Activated T-cell treated with anti-CD3 and anti-CD28 coated beads, Interleukin-2, amount 50 U/mL, for 24 hours (primary cell): Measurements from ENCODE around the gene CTSH.
A peak's percentile ranks its signal among the peaks of the same experiment; 100 is the strongest.

Experiments
- DNase-seq: peaks from one replicate; pipeline ENCODE4 v3.0.0-alpha.2; 2020
- H3K27ac Mint-ChIP-seq: 2 replicates; pipeline ENCODE4 v1.8.0; 2020; ENCODE audit warnings: mild to moderate bottlenecking, mixed read lengths
- H3K27me3 Mint-ChIP-seq: 2 replicates; pipeline ENCODE4 v1.8.0; 2020; ENCODE audit warnings: mixed read lengths
- H3K36me3 Mint-ChIP-seq: 2 replicates; pipeline ENCODE4 v1.8.0; 2020; ENCODE audit warnings: low read depth, mixed read lengths
- H3K4me1 Mint-ChIP-seq: 2 replicates; pipeline ENCODE4 v1.8.0; 2020; ENCODE audit warnings: low read depth, mixed read lengths
- H3K4me3 Mint-ChIP-seq: 2 replicates; pipeline ENCODE4 v1.8.0; 2020; ENCODE audit warnings: mild to moderate bottlenecking, moderate library complexity, mixed read lengths
- H3K9me3 Mint-ChIP-seq: 2 replicates; pipeline ENCODE4 v1.8.0; 2020; ENCODE audit warnings: mixed read lengths

Gene CTSH

GRCh38 chr15:78983146-78983918 lies 38.5 kb upstream of the CTSH start:
- Mint-ChIP-seq H3K27ac (no peak overlapping the region), H3K36me3 (no peaks in the 10 kb centered on the region), H3K9me3 (no peaks in the 10 kb centered on the region), H3K4me1 (no peaks in the 10 kb centered on the region), H3K4me3 (no peak overlapping the region), H3K27me3 (peaks cover 11% of the 10 kb centered on the region)
- no peak for DNase-seq

- Mint-ChIP-seq H3K4me1 (peaks cover 2% of the 10 kb centered on the region), H3K36me3 (no peaks in the 10 kb centered on the region), H3K27me3 (peaks cover 13% of the 10 kb centered on the region), H3K27ac (no peak overlapping the region), H3K4me3 (no peak overlapping the region), H3K9me3 (no peaks in the 10 kb centered on the region)
- DNase-seq, result no peak
These were observed 37.9 kb upstream of the CTSH start for GRCh38 chr15:78982736-78983135.

GRCh38 chr15:78981532-78982313 lies 36.9 kb upstream of the CTSH start:
- no peak overlapping the region for H3K27ac Mint-ChIP-seq
- no peak overlapping the region for H3K4me3 Mint-ChIP-seq
- peaks cover 15% of the 10 kb centered on the region for H3K27me3 Mint-ChIP-seq
- no peaks in the 10 kb centered on the region for H3K36me3 Mint-ChIP-seq
- DNase-seq, result no peak
- H3K9me3 Mint-ChIP-seq, result no peaks in the 10 kb centered on the region
- peaks cover 8% of the 10 kb centered on the region for H3K4me1 Mint-ChIP-seq

- H3K27ac Mint-ChIP-seq, result no peak overlapping the region
- H3K4me3 Mint-ChIP-seq, result no peak overlapping the region
These were observed 34.8 kb upstream of the CTSH start for GRCh38 chr15:78979456-78980320.

GRCh38 chr15:78978601-78979179 lies 33.8 kb upstream of the CTSH start:
- Mint-ChIP-seq H3K27me3 (peaks cover 10% of the 10 kb centered on the region), H3K36me3 (no peaks in the 10 kb centered on the region), H3K4me1 (peaks cover 8% of the 10 kb centered on the region), H3K4me3 (no peak overlapping the region), H3K27ac (no peak overlapping the region), H3K9me3 (no peaks in the 10 kb centered on the region)
- DNase-seq, result no peak

More at GRCh38 chr15:78979456-78980320, 34.8 kb upstream of the CTSH start:
- Mint-ChIP-seq H3K27me3 (peaks cover 13% of the 10 kb centered on the region), H3K36me3 (no peaks in the 10 kb centered on the region), H3K9me3 (no peaks in the 10 kb centered on the region), H3K4me1 (peaks cover 8% of the 10 kb centered on the region)
- peak; percentile 34 for DNase-seq

- H3K27me3 Mint-ChIP-seq, result peaks cover 8% of the 10 kb centered on the region
- H3K36me3 Mint-ChIP-seq, result no peaks in the 10 kb centered on the region
- no peak overlapping the region for H3K4me3 Mint-ChIP-seq
- H3K9me3 Mint-ChIP-seq, result no peaks in the 10 kb centered on the region
- H3K4me1 Mint-ChIP-seq, result peaks cover 8% of the 10 kb centered on the region
- H3K27ac Mint-ChIP-seq, result no peak overlapping the region
- DNase-seq, result no peak
These were observed 32.9 kb upstream of the CTSH start for GRCh38 chr15:78977591-78978347.

- H3K27ac Mint-ChIP-seq, result peak overlapping the region; percentile 56
These were observed 32.3 kb upstream of the CTSH start for GRCh38 chr15:78977091-78977571.

GRCh38 chr15:78976691-78977090 lies 31.8 kb upstream of the CTSH start:
- H3K4me1 Mint-ChIP-seq, result peaks cover 8% of the 10 kb centered on the region
- H3K4me3 Mint-ChIP-seq, result no peak overlapping the region
- H3K36me3 Mint-ChIP-seq, result no peaks in the 10 kb centered on the region
- no peak for DNase-seq
- no peak overlapping the region for H3K27ac Mint-ChIP-seq
- H3K9me3 Mint-ChIP-seq, result no peaks in the 10 kb centered on the region
- H3K27me3 Mint-ChIP-seq, result peaks cover 8% of the 10 kb centered on the region

More at GRCh38 chr15:78977091-78977571, 32.3 kb upstream of the CTSH start:
- Mint-ChIP-seq H3K9me3 (no peaks in the 10 kb centered on the region), H3K27me3 (peaks cover 8% of the 10 kb centered on the region), H3K4me3 (no peak overlapping the region), H3K4me1 (peaks cover 8% of the 10 kb centered on the region), H3K36me3 (no peaks in the 10 kb centered on the region)
- no peak for DNase-seq

- peaks cover 8% of the 10 kb centered on the region for H3K4me1 Mint-ChIP-seq
- no peaks in the 10 kb centered on the region for H3K9me3 Mint-ChIP-seq
- H3K4me3 Mint-ChIP-seq, result no peak overlapping the region
- no peaks in the 10 kb centered on the region for H3K36me3 Mint-ChIP-seq
- H3K27me3 Mint-ChIP-seq, result peaks cover 4% of the 10 kb centered on the region
- H3K27ac Mint-ChIP-seq, result no peak overlapping the region
- DNase-seq, result no peak
These were observed 29.5 kb upstream of the CTSH start for GRCh38 chr15:78974272-78974918.

- no peak overlapping the region for H3K27ac Mint-ChIP-seq
- no peaks in the 10 kb centered on the region for H3K36me3 Mint-ChIP-seq
- H3K4me1 Mint-ChIP-seq, result no peaks in the 10 kb centered on the region
- no peak for DNase-seq
- no peak overlapping the region for H3K4me3 Mint-ChIP-seq
- no peaks in the 10 kb centered on the region for H3K9me3 Mint-ChIP-seq
- H3K27me3 Mint-ChIP-seq, result no peaks in the 10 kb centered on the region
These were observed 25.0 kb upstream of the CTSH start for GRCh38 chr15:78969687-78970349.

GRCh38 chr15:78968539-78969271 lies 23.9 kb upstream of the CTSH start:
- Mint-ChIP-seq H3K9me3 (no peaks in the 10 kb centered on the region), H3K4me3 (no peak overlapping the region), H3K27me3 (no peaks in the 10 kb centered on the region), H3K36me3 (no peaks in the 10 kb centered on the region), H3K27ac (no peak overlapping the region), H3K4me1 (no peaks in the 10 kb centered on the region)
- no peak for DNase-seq

- Mint-ChIP-seq H3K4me3 (no peak overlapping the region), H3K36me3 (no peaks in the 10 kb centered on the region), H3K27me3 (no peaks in the 10 kb centered on the region), H3K9me3 (no peaks in the 10 kb centered on the region), H3K27ac (no peak overlapping the region), H3K4me1 (no peaks in the 10 kb centered on the region)
- no peak for DNase-seq
These were observed 23.3 kb upstream of the CTSH start for GRCh38 chr15:78968114-78968513.
